Effector memory CD4-positive, alpha-beta T cell (primary cell): ENCODE data around the gene DOCK8.

Experiments
- DNase-seq, 3 donors: peaks; one replicate each; pipeline ENCODE4 v3.0.0-alpha.2; 2020
- H3K27ac ChIP-seq: 2 replicates; pipeline ENCODE4 v1.7.0; 2013; ENCODE audit warnings: mild to moderate bottlenecking, low read length, moderate library complexity; ENCODE audit not compliant: insufficient read depth, poor library complexity, severe bottlenecking
- H3K27me3 ChIP-seq: replicated peaks from 2 replicates; pipeline ENCODE4 v1.7.0; 2013; ENCODE audit warnings: mild to moderate bottlenecking, low read length; ENCODE audit not compliant: insufficient read depth, control insufficient read depth, poor library complexity, severe bottlenecking
- H3K36me3 ChIP-seq: 2 replicates; pipeline ENCODE4 v1.7.0; 2013; ENCODE audit warnings: mild to moderate bottlenecking, low read length, moderate library complexity; ENCODE audit not compliant: control insufficient read depth, insufficient read depth
- H3K4me1 ChIP-seq: 2 replicates; pipeline ENCODE4 v1.7.0; 2013; ENCODE audit warnings: low read length, mild to moderate bottlenecking; ENCODE audit not compliant: control insufficient read depth, insufficient read depth, poor library complexity, severe bottlenecking
- H3K4me3 ChIP-seq: 2 replicates; pipeline ENCODE4 v1.7.0; 2013; ENCODE audit warnings: low read length, low read depth, mild to moderate bottlenecking; ENCODE audit not compliant: insufficient read depth, poor library complexity, severe bottlenecking
- H3K9me3 ChIP-seq: 2 replicates; pipeline ENCODE4 v1.7.0; 2013; ENCODE audit warnings: mild to moderate bottlenecking, low read length, moderate library complexity; ENCODE audit not compliant: control insufficient read depth

DOCK8 gene

GRCh38 chr9:374736-375135 lies 160.1 kb downstream of the DOCK8 start:
- Histone ChIP-seq H3K4me1 (no peaks in the 10 kb centered on the region), H3K4me3 (no peak overlapping the region), H3K36me3 (peaks cover 80% of the 10 kb centered on the region), H3K27ac (no peak overlapping the region), H3K9me3 (no peaks in the 10 kb centered on the region), H3K27me3 (no peaks in the 10 kb centered on the region)
- DNase-seq = no peak

GRCh38 chr9:376115-376514 lies 161.4 kb downstream of the DOCK8 start:
- no peak overlapping the region for H3K4me3 ChIP-seq
- no peaks in the 10 kb centered on the region for H3K9me3 ChIP-seq
- no peaks in the 10 kb centered on the region for H3K4me1 ChIP-seq
- no peaks in the 10 kb centered on the region for H3K27me3 ChIP-seq
- DNase-seq = no peak
- H3K36me3 ChIP-seq = peaks cover 71% of the 10 kb centered on the region
- no peak overlapping the region for H3K27ac ChIP-seq

GRCh38 chr9:378263-378662 lies 163.6 kb downstream of the DOCK8 start:
- H3K4me1 ChIP-seq = no peaks in the 10 kb centered on the region
- H3K4me3 ChIP-seq = no peak overlapping the region
- no peak for DNase-seq
- H3K36me3 ChIP-seq = peaks cover 72% of the 10 kb centered on the region
- H3K9me3 ChIP-seq = no peaks in the 10 kb centered on the region
- H3K27ac ChIP-seq = no peak overlapping the region
- H3K27me3 ChIP-seq = no peaks in the 10 kb centered on the region

- no peak for DNase-seq
- no peaks in the 10 kb centered on the region for H3K4me1 ChIP-seq
- no peak overlapping the region for H3K4me3 ChIP-seq
- H3K27ac ChIP-seq = no peak overlapping the region
- no peaks in the 10 kb centered on the region for H3K9me3 ChIP-seq
- H3K36me3 ChIP-seq = peaks cover 81% of the 10 kb centered on the region
- no peaks in the 10 kb centered on the region for H3K27me3 ChIP-seq
These were observed 167.7 kb downstream of the DOCK8 start for GRCh38 chr9:382383-382782.

GRCh38 chr9:385818-386398 lies 171.2 kb downstream of the DOCK8 start:
- no peak for DNase-seq
- Histone ChIP-seq H3K36me3 (peaks cover 85% of the 10 kb centered on the region), H3K4me1 (no peaks in the 10 kb centered on the region), H3K27me3 (no peaks in the 10 kb centered on the region), H3K27ac (no peak overlapping the region), H3K9me3 (no peaks in the 10 kb centered on the region), H3K4me3 (no peak overlapping the region)

- no peaks in the 10 kb centered on the region for H3K4me1 ChIP-seq
- DNase-seq = no peak
- no peak overlapping the region for H3K4me3 ChIP-seq
- H3K36me3 ChIP-seq = peaks cover 87% of the 10 kb centered on the region
- H3K27ac ChIP-seq = no peak overlapping the region
- no peaks in the 10 kb centered on the region for H3K9me3 ChIP-seq
- H3K27me3 ChIP-seq = no peaks in the 10 kb centered on the region
These were observed 174.5 kb downstream of the DOCK8 start for GRCh38 chr9:389159-389558.

GRCh38 chr9:389758-390157 lies 175.1 kb downstream of the DOCK8 start:
- Histone ChIP-seq H3K9me3 (no peaks in the 10 kb centered on the region), H3K4me3 (no peak overlapping the region), H3K4me1 (no peaks in the 10 kb centered on the region), H3K36me3 (peaks cover 87% of the 10 kb centered on the region), H3K27ac (no peak overlapping the region), H3K27me3 (no peaks in the 10 kb centered on the region)
- DNase-seq = no peak

- no peak overlapping the region for H3K4me3 ChIP-seq
- H3K9me3 ChIP-seq = no peaks in the 10 kb centered on the region
- no peaks in the 10 kb centered on the region for H3K27me3 ChIP-seq
- H3K36me3 ChIP-seq = peaks cover 88% of the 10 kb centered on the region
- no peaks in the 10 kb centered on the region for H3K4me1 ChIP-seq
- no peak for DNase-seq
- H3K27ac ChIP-seq = no peak overlapping the region
These were observed 177.6 kb downstream of the DOCK8 start for GRCh38 chr9:392077-392804.

- Histone ChIP-seq H3K27ac (no peak overlapping the region), H3K9me3 (no peaks in the 10 kb centered on the region), H3K4me3 (no peak overlapping the region), H3K27me3 (no peaks in the 10 kb centered on the region), H3K36me3 (peaks cover 93% of the 10 kb centered on the region), H3K4me1 (no peaks in the 10 kb centered on the region)
- no peak for DNase-seq
These were observed 179.8 kb downstream of the DOCK8 start for GRCh38 chr9:394347-395052.

GRCh38 chr9:396396-396795 lies 181.7 kb downstream of the DOCK8 start:
- no peaks in the 10 kb centered on the region for H3K27me3 ChIP-seq
- DNase-seq = no peak
- H3K27ac ChIP-seq = no peak overlapping the region
- H3K4me3 ChIP-seq = no peak overlapping the region
- H3K9me3 ChIP-seq = no peaks in the 10 kb centered on the region
- H3K4me1 ChIP-seq = no peaks in the 10 kb centered on the region
- H3K36me3 ChIP-seq = peaks cover 87% of the 10 kb centered on the region
